ENCODE results near the gene HYAL1.

Gene HYAL1

GRCh38 chr3:50333744-50334328 is 30.5 kb upstream of the HYAL1 start:
- no peak for DNase-seq

- no peak for DNase-seq
Measured at GRCh38 chr3:50331364-50331907, 28.1 kb upstream of the HYAL1 start.

- no peak for DNase-seq
Measured at GRCh38 chr3:50330330-50330729, 27.0 kb upstream of the HYAL1 start.

- DNase-seq = peak; percentile 92
Measured at GRCh38 chr3:50327943-50328691, 24.7 kb upstream of the HYAL1 start, which contains the start of gene TUSC2. TSS of gene TUSC2 (minus strand) at chr3:50328223. CDS start at chr3:50328099, 124 bp downstream.

- no peak for DNase-seq
Measured at GRCh38 chr3:50327129-50327528, 23.8 kb upstream of the HYAL1 start.

GRCh38 chr3:50326182-50326541 is 22.8 kb upstream of the HYAL1 start:
- DNase-seq = no peak

- DNase-seq = no peak
Measured at GRCh38 chr3:50325497-50326181, 22.3 kb upstream of the HYAL1 start.

GRCh38 chr3:50325113-50325480 is 21.7 kb upstream of the HYAL1 start:
- DNase-seq = no peak

- no peak for DNase-seq
Measured at GRCh38 chr3:50324351-50325112, 21.2 kb upstream of the HYAL1 start.

GRCh38 chr3:50323614-50324199 is 20.3 kb upstream of the HYAL1 start:
- DNase-seq = no peak

- DNase-seq = no peak
Measured at GRCh38 chr3:50323092-50323600, 19.8 kb upstream of the HYAL1 start.

GRCh38 chr3:50322386-50323091 is 19.2 kb upstream of the HYAL1 start, which contains the start of gene HYAL2:
TSS of gene HYAL2 (minus strand) at chr3:50322745. CDS start at chr3:50320489, 2,256 bp downstream.
- DNase-seq = no peak

- DNase-seq = no peak
Measured at GRCh38 chr3:50322115-50322385, 18.7 kb upstream of the HYAL1 start.

- peak; percentile 72 for DNase-seq
Measured at GRCh38 chr3:50321336-50322114, 18.2 kb upstream of the HYAL1 start.

GRCh38 chr3:50320853-50321335 is 17.5 kb upstream of the HYAL1 start:
- peak; percentile 61 for DNase-seq

- no peak for DNase-seq
Measured at GRCh38 chr3:50319894-50320625, 16.7 kb upstream of the HYAL1 start.

GRCh38 chr3:50319181-50319893 is 16.0 kb upstream of the HYAL1 start:
- no peak for DNase-seq

GRCh38 chr3:50318615-50319014 is 15.2 kb upstream of the HYAL1 start:
- no peak for DNase-seq

GRCh38 chr3:50318163-50318562 is 14.8 kb upstream of the HYAL1 start:
- DNase-seq = no peak

- DNase-seq = no peak
Measured at GRCh38 chr3:50317300-50317699, 13.9 kb upstream of the HYAL1 start.
